Osteocyte (in vitro differentiated cells): Measurements from ENCODE around the gene TGFBRAP1. TPM values are rescaled to one million over a fixed set of nuclear protein-coding genes. Genes with fewer than 3 reads are reported as not detected.

Experiments
- DNase-seq: peaks from one replicate; pipeline ENCODE4 v3.0.0; 2021; ENCODE audit warnings: mixed read lengths; ENCODE audit not compliant: unreplicated experiment; ENCODE audit errors: extremely low spot score
- H3K27ac Mint-ChIP-seq: one replicate; pipeline ENCODE4 v1.8.0; 2021; ENCODE audit warnings: mild to moderate bottlenecking, mixed read lengths; ENCODE audit not compliant: unreplicated experiment
- H3K27me3 Mint-ChIP-seq: one replicate; pipeline ENCODE4 v1.8.0; 2021; ENCODE audit warnings: mixed read lengths; ENCODE audit not compliant: unreplicated experiment
- H3K36me3 Mint-ChIP-seq: one replicate; pipeline ENCODE4 v1.8.0; 2021; ENCODE audit warnings: mixed read lengths; ENCODE audit not compliant: unreplicated experiment
- H3K4me1 Mint-ChIP-seq: one replicate; pipeline ENCODE4 v1.8.0; 2021; ENCODE audit warnings: mixed read lengths; ENCODE audit not compliant: unreplicated experiment
- H3K4me3 Mint-ChIP-seq: one replicate; pipeline ENCODE4 v1.8.0; 2021; ENCODE audit warnings: mild to moderate bottlenecking, moderate library complexity, mixed read lengths; ENCODE audit not compliant: unreplicated experiment
- H3K9me3 Mint-ChIP-seq: one replicate; pipeline ENCODE4 v1.8.0; 2021; ENCODE audit warnings: mixed read lengths; ENCODE audit not compliant: unreplicated experiment
- CTCF ChIP-seq: fragments of 200-600 bp; sonication (generic); IDR thresholded peaks from 2 replicates; pipeline ENCODE4 v1.5.0; 2021; ENCODE audit warnings: antibody characterized with exemption, mild to moderate bottlenecking, moderate library complexity
- total RNA-seq: library from RNA; stranded (reverse); gene quantifications from 2 replicates; pipeline ENCODE4 v1.2.1, GENCODE V29; 2021

The TGFBRAP1 gene
- total RNA-seq, 1 donor from 2014 or later: 21.2 TPM

- no peak overlapping the region for H3K27ac Mint-ChIP-seq
- DNase-seq: no peak
- TF ChIP-seq CTCF: no peak
- H3K36me3 Mint-ChIP-seq: peaks cover 19% of the 10 kb centered on the region
- H3K4me1 Mint-ChIP-seq: no peaks in the 10 kb centered on the region
- H3K9me3 Mint-ChIP-seq: no peaks in the 10 kb centered on the region
- no peak overlapping the region for H3K4me3 Mint-ChIP-seq
- no peaks in the 10 kb centered on the region for H3K27me3 Mint-ChIP-seq
Observed at GRCh38 chr2:105308382-105309146, 21.0 kb downstream of the TGFBRAP1 start.

DNA sequence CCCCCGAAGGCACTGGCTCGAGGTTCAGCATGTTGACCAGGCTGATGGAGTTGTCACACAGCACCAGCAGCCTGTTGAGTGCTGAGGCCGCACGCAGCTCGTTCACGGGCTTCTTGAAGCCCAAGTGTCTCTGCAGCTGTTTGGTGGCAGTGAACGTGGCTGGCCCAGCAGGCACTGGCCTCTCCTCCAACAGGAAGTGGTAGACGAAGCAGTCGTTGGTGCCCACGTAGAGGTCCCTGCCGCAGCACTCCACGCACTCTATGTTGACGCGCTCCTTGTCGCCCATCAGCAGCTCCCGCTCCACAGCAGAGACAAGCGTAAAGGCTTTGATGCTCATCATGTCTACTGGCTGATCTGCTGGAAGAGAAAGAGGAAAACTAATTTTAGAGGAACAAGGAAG is 21.6 kb downstream of the TGFBRAP1 start:
- H3K36me3 Mint-ChIP-seq: peaks cover 20% of the 10 kb centered on the region
- no peaks in the 10 kb centered on the region for H3K9me3 Mint-ChIP-seq
- TF ChIP-seq CTCF: no peak
- no peak overlapping the region for H3K27ac Mint-ChIP-seq
- H3K27me3 Mint-ChIP-seq: no peaks in the 10 kb centered on the region
- no peak for DNase-seq
- H3K4me1 Mint-ChIP-seq: no peaks in the 10 kb centered on the region
- no peak overlapping the region for H3K4me3 Mint-ChIP-seq

DNA sequence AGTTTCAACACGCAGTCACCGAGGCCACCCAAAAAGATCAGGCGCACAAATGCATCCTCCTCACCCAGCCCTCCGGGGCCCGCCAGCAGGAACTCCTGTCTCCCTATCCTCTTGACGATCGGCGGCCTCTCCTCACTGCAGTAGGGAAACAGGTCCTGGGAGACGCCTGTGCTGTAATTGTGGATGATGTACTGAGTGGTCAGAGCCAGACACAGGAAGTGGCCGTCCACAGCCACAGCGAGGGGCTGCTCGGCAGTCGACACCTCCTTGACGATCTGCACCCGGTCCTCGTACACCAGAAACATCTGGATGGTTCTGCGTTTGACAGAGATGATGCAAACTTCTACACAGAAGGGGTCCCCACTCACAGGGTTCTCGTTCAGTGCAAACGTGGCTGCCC is 22.0 kb downstream of the TGFBRAP1 start:
- Mint-ChIP-seq H3K4me1 (no peaks in the 10 kb centered on the region), H3K27ac (no peak overlapping the region), H3K4me3 (no peak overlapping the region), H3K9me3 (no peaks in the 10 kb centered on the region), H3K27me3 (no peaks in the 10 kb centered on the region), H3K36me3 (peaks cover 20% of the 10 kb centered on the region)
- no peak for TF ChIP-seq CTCF
- DNase-seq: no peak

DNA sequence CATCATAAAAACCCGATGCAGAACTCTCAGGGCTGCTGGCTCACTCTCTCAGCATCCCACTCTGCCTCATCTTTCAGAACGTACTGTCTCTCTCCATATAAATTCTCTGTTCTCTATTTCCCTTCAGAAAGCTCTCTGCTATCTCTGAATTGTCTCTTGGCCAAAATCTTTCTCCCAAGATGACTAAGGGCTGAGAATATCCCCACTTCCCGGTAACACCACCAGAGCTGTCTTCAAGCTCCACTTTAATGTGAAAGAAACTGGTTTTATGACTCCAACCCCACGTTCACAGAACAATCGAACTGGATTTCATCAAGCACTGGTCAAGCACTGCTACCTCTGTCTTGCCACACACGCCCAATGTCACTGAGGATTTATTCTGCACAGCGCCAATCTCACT is 22.4 kb downstream of the TGFBRAP1 start:
- H3K27ac Mint-ChIP-seq: no peak overlapping the region
- no peaks in the 10 kb centered on the region for H3K27me3 Mint-ChIP-seq
- H3K4me1 Mint-ChIP-seq: no peaks in the 10 kb centered on the region
- no peak for DNase-seq
- H3K9me3 Mint-ChIP-seq: no peaks in the 10 kb centered on the region
- H3K4me3 Mint-ChIP-seq: no peak overlapping the region
- no peak for TF ChIP-seq CTCF
- H3K36me3 Mint-ChIP-seq: peaks cover 20% of the 10 kb centered on the region

GRCh38 chr2:105301646-105302045 is 27.9 kb downstream of the TGFBRAP1 start:
- peaks cover 7% of the 10 kb centered on the region for H3K4me1 Mint-ChIP-seq
- peaks cover 20% of the 10 kb centered on the region for H3K36me3 Mint-ChIP-seq
- no peaks in the 10 kb centered on the region for H3K27me3 Mint-ChIP-seq
- H3K4me3 Mint-ChIP-seq: no peak overlapping the region
- no peak for TF ChIP-seq CTCF
- H3K9me3 Mint-ChIP-seq: no peaks in the 10 kb centered on the region
- no peak for DNase-seq
- no peak overlapping the region for H3K27ac Mint-ChIP-seq
